Fibroblast of mammary gland (primary cell): ENCODE results near the gene ANHX.

Source experiments
- DNase-seq: peaks from one replicate; pipeline ENCODE4 v3.0.0-alpha.2; 2010; ENCODE audit warnings: low read depth
- H3K4me3 ChIP-seq: 2 replicates; pipeline ENCODE4 v1.5.1; 2011; ENCODE audit warnings: low read depth, mild to moderate bottlenecking, low read length, moderate library complexity; ENCODE audit not compliant: control insufficient read depth
- TF ChIP-seq, protein P1 (sequence below): conservative IDR thresholded peaks from 2 replicates; pipeline ENCODE4 v1.5.1; 2011; ENCODE audit warnings: low read depth, low read length, inconsistent platforms; ENCODE audit not compliant: control insufficient read depth, insufficient read depth

Gene ANHX

DNA sequence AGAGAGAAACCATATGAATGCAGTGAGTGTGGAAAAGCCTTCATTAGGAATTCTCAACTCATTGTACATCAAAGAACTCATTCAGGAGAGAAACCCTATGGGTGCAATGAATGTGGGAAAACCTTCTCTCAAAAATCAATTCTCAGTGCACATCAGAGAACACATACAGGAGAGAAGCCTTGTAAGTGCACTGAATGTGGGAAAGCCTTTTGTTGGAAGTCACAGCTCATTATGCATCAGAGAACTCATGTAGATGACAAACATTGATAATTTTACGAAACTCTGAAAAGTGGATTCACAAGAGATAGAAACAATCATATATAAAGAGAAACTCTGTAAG lies 31.4 kb downstream of the ANHX start:
- H3K4me3 ChIP-seq = no peak overlapping the region
- peak; percentile 9 for DNase-seq
- TF ChIP-seq, protein P1, sequence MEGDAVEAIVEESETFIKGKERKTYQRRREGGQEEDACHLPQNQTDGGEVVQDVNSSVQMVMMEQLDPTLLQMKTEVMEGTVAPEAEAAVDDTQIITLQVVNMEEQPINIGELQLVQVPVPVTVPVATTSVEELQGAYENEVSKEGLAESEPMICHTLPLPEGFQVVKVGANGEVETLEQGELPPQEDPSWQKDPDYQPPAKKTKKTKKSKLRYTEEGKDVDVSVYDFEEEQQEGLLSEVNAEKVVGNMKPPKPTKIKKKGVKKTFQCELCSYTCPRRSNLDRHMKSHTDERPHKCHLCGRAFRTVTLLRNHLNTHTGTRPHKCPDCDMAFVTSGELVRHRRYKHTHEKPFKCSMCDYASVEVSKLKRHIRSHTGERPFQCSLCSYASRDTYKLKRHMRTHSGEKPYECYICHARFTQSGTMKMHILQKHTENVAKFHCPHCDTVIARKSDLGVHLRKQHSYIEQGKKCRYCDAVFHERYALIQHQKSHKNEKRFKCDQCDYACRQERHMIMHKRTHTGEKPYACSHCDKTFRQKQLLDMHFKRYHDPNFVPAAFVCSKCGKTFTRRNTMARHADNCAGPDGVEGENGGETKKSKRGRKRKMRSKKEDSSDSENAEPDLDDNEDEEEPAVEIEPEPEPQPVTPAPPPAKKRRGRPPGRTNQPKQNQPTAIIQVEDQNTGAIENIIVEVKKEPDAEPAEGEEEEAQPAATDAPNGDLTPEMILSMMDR = no peak

DNA sequence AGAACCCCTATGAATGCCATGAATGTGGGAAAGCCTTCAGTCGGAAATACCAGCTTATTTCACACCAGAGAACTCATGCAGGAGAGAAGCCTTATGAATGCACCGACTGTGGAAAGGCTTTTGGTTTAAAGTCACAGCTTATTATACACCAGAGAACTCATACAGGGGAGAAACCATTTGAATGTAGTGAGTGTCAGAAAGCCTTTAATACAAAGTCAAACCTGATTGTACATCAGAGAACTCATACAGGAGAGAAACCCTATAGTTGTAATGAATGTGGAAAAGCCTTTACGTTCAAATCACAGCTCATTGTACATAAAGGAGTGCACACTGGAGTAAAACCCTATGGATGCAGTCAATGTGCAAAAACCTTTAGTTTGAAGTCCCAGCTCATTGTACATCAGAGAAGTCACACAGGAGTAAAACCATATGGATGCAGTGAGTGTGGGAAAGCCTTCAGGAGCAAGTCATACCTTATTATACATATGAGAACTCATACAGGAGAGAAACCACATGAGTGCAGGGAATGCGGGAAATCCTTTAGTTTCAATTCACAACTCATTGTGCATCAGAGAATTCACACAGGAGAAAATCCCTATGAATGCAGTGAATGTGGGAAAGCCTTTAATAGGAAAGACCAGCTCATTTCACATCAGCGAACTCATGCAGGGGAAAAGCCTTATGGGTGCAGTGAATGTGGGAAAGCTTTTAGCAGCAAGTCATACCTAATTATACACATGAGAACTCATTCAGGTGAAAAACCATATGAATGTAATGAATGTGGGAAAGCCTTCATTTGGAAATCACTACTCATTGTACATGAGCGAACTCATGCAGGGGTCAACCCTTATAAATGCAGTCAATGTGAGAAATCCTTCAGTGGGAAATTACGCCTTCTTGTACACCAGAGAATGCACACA lies 32.1 kb downstream of the ANHX start:
- TF ChIP-seq, protein P1 = no peak
- no peak overlapping the region for H3K4me3 ChIP-seq
- DNase-seq = peak; percentile 40

DNA sequence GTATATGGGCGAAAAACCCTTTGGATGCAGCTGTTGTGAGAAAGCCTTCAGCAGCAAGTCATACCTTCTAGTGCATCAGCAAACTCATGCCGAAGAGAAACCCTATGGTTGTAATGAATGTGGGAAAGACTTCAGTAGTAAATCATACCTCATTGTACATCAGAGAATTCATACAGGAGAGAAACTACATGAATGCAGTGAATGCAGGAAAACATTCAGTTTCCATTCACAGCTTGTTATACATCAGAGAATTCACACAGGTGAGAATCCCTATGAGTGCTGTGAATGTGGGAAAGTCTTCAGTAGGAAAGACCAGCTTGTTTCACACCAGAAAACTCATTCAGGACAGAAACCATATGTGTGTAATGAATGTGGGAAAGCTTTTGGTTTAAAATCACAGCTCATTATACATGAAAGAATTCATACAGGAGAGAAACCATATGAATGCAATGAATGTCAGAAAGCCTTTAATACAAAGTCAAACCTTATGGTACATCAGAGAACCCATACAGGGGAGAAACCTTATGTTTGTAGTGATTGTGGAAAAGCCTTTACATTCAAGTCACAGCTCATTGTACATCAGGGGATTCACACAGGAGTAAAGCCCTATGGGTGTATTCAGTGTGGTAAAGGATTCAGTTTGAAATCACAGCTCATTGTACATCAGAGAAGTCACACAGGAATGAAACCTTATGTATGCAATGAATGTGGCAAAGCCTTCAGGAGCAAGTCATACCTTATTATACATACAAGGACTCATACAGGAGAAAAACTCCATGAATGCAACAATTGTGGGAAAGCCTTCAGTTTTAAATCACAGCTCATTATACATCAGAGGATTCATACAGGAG lies 33.0 kb downstream of the ANHX start:
- DNase-seq = peak; percentile 26
- H3K4me3 ChIP-seq = no peak overlapping the region
- TF ChIP-seq, protein P1 = no peak

DNA sequence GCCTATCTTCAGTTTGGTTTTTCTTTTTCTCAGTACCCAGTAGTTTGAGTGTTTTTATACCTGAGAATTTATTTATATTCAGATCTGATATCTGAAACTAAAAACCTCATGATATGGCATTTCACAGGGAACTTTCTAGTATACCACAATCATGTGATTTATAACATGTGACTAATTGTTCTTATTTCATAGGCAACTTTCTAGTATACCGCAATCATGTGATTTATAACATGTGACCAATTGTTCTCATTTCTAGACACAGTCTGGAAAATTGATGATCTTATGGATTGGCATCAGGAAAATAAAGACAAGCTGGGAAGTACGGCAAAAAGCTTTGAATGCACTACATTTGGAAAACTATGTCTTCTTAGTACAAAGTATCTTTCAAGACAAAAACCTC lies 33.8 kb downstream of the ANHX start:
- no peak overlapping the region for H3K4me3 ChIP-seq
- no peak for DNase-seq
- TF ChIP-seq, protein P1 = no peak

- no peak for DNase-seq
- no peak overlapping the region for H3K4me3 ChIP-seq
- TF ChIP-seq, protein P1 = no peak
Observed at GRCh38 chr12:133192847-133193246, 42.8 kb downstream of the ANHX start.

GRCh38 chr12:133190176-133190575 lies 45.5 kb downstream of the ANHX start:
- TF ChIP-seq, protein P1 = no peak
- no peak overlapping the region for H3K4me3 ChIP-seq

More at GRCh38 chr12:133190176-133190575, 45.5 kb downstream of the ANHX start:
- DNase-seq = no peak
